ENCODE data around the gene CSKMT.
A peak's percentile ranks its signal among the peaks of the same experiment; 100 is the strongest.

Gene CSKMT

DNA sequence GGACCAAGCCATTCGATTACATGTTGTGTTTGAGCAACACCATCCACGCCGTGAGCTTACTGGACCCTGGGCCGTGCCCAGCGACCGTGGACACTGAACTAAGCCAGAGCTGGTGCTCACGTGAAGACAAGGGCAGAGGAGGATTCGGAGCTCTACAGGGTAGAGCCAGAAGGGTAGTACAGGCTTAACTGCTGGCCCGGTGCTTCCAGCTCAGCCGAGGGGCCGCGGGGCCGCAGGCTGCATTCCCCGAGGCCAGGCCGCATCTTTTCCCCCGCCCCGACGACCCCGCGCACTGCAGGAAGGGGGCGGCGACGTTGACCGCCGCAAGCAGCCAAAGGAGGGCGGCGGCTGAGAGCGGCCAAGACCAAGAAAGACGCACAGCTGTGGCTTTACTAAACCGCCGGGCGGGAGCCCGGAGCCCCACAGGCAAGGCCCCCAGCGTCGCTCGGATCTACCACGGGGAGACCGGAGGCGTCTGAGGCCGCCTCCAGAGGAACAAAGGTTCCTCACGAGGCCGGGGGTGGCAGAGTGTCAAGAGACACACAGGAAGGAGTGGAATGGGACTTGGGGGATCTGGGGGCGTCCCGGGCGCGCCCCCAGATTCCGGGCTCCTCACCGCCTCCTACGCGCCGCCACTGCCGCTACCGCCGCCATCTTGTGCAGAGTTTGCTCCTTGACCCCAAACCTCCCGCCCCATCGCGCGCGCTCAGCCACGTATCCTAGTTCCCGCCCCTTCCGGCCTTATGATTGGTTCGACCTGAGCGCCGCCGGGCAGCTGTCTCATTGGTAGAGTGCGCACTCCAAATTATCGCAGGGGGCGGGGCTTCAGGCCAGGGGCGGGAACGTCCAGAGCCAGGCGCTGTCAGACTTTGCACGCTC is 18.9 kb upstream of the CSKMT start, which contains the start of gene GANAB:
Gene GANAB (minus strand): TSS at position 668 of the 879 bp plus-strand sequence. CDS start 14 bp downstream, at position 654.
- Histone ChIP-seq H3K36me3 (ENCODE audit: control insufficient read depth, insufficient read depth, low read length) (peaks cover 19% of the 10 kb centered on the region), H3K27me3 (replicated peaks; ENCODE audit: control insufficient read depth, insufficient read depth, low read length) (no peaks in the 10 kb centered on the region), H3K4me3 (replicated peaks; ENCODE audit: low read depth, low read length) (peak within 1 kb of the TSS; percentile 99)
- DNase-seq (ENCODE audit: extremely low read depth, insufficient read length): peak; percentile 95
- TF ChIP-seq, protein P1, sequence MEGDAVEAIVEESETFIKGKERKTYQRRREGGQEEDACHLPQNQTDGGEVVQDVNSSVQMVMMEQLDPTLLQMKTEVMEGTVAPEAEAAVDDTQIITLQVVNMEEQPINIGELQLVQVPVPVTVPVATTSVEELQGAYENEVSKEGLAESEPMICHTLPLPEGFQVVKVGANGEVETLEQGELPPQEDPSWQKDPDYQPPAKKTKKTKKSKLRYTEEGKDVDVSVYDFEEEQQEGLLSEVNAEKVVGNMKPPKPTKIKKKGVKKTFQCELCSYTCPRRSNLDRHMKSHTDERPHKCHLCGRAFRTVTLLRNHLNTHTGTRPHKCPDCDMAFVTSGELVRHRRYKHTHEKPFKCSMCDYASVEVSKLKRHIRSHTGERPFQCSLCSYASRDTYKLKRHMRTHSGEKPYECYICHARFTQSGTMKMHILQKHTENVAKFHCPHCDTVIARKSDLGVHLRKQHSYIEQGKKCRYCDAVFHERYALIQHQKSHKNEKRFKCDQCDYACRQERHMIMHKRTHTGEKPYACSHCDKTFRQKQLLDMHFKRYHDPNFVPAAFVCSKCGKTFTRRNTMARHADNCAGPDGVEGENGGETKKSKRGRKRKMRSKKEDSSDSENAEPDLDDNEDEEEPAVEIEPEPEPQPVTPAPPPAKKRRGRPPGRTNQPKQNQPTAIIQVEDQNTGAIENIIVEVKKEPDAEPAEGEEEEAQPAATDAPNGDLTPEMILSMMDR (IDR thresholded peaks at IDR 0.05; ENCODE audit: insufficient read depth, low read length, poor library complexity, severe bottlenecking): no peak

DNA sequence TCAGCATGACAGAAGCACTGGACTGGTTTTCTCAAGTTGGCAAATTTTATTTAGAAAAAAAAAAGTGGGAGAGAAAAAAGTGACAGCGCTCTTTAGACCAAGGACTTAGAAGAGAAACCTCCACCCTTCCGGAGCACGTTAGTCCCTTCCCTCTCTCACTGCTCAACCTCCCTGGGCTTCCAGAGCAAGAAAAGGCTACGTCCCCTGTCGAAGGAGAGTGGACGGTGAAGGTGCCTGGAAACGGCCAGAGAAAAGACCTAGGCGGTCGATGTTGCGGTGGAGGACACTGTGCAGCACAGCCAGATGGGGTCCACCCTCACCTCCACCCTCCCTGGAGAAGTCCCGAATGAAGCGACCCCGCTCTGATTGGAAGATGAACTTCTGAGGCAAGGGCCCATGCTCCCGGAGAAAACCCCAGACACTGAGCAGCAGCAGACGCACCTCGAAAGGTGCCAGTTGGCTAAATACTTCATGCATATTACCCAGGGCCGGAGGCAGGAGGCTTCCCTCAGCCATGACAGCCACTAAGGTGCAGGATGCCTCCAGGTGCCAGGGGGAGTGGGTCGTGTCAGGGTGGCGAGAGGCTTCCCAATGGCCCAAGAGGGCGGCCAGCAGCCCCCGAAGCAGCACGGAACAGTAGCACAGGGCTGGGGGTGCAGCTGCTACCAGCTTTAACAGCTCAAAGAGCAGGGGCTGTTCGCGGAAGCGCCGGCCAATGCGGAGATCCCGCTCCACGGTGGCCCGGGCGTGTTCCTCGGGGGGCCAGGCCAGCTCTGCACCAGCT is 18.1 kb upstream of the CSKMT start:
- TF ChIP-seq, protein P1 (IDR thresholded peaks at IDR 0.05; ENCODE audit: insufficient read depth, low read length, poor library complexity, severe bottlenecking): no peak
- peaks cover 19% of the 10 kb centered on the region for H3K36me3 ChIP-seq (ENCODE audit: control insufficient read depth, insufficient read depth, low read length)
- H3K27me3 ChIP-seq (replicated peaks; ENCODE audit: control insufficient read depth, insufficient read depth, low read length): no peaks in the 10 kb centered on the region
- no peak for DNase-seq (ENCODE audit: extremely low read depth, insufficient read length)
- no peak overlapping the region for H3K4me3 ChIP-seq (replicated peaks; ENCODE audit: low read depth, low read length)

DNA sequence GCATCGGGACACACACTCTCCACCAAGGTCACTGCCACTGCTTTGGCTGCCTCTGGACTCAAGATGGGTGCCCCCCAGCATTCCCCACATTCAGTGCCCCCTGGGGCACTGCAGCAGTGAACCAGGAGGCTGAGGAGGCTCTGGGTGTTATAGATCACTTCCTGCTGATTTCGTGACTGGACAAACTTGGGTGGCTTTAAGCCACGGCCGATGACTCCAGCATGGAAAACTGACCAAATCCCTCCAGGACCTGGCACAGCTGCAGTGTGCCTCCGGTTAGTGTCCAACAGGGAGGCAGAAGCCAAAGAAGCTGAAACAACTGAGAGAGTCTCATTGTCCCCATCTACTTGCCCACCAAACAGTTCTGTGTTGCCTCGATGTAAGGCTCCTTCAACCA is 17.5 kb upstream of the CSKMT start:
- DNase-seq (ENCODE audit: extremely low read depth, insufficient read length): no peak
- Histone ChIP-seq H3K27me3 (replicated peaks; ENCODE audit: control insufficient read depth, insufficient read depth, low read length) (no peaks in the 10 kb centered on the region), H3K4me3 (replicated peaks; ENCODE audit: low read depth, low read length) (no peak overlapping the region), H3K36me3 (ENCODE audit: control insufficient read depth, insufficient read depth, low read length) (peaks cover 19% of the 10 kb centered on the region)
- TF ChIP-seq, protein P1 (IDR thresholded peaks at IDR 0.05; ENCODE audit: insufficient read depth, low read length, poor library complexity, severe bottlenecking): no peak

DNA sequence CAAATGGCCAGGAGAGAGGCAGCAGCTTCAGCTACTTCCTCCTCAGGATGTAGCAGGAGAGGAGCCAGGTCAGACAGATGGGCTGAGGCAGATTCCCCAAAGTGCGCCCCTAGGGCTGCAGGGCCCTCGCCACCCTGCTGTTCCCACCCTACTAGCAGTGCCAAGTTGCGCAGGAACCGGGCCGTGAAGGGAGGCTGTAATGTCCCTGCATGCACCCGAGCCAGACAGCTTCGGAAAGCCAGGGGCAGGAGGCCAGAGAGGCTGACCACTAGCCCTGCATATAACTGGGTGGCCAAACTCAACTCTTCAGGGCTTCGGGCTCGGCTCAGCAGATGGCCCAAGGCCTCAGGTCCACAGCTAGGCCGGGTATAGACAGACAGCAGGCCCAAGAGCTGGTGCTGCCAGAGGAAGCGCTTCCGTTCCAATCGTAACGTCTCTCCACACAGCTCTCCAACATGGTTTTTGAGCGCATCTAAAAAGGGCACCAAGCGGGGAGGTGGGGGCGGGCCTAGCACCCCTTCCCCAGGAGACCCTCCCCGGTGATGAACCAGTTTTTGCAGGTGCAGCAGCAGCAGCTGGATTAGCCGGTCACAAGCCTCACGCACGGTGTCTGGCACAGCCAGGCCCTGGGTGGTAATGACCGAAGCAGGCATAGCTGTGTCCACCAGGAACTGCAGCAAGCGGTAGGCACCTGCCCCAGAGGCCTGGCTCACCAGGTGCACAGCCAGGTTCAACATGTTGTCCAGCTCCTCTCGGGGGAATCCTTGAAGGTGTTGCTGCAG is 16.7 kb upstream of the CSKMT start:
- no peaks in the 10 kb centered on the region for H3K27me3 ChIP-seq (replicated peaks; ENCODE audit: control insufficient read depth, insufficient read depth, low read length)

DNA sequence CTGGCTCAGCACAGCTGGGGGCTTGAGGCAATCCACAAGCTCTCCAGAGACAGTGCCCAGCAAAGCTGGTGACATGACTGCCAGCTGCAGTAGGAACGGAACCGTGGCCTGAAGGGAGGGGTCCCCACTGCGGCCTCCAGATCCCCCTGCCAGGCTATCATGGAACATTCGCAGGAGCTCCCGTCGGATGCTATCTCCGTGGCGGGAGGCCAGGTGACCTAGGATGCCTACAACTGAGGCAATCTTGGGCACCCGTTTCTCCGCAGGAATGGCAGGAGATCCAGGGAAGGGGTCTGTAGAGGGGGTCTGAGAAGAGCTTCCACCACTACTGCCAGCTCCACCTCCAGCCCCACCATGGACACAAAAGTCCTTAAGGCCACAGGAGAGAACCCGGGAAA is 16.1 kb upstream of the CSKMT start:
- Histone ChIP-seq H3K27me3 (replicated peaks; ENCODE audit: control insufficient read depth, insufficient read depth, low read length) (no peaks in the 10 kb centered on the region), H3K36me3 (ENCODE audit: control insufficient read depth, insufficient read depth, low read length) (peaks cover 19% of the 10 kb centered on the region), H3K4me3 (replicated peaks; ENCODE audit: low read depth, low read length) (no peak overlapping the region)
- no peak for DNase-seq (ENCODE audit: extremely low read depth, insufficient read length)
- TF ChIP-seq, protein P1 (IDR thresholded peaks at IDR 0.05; ENCODE audit: insufficient read depth, low read length, poor library complexity, severe bottlenecking): no peak

More for the DNA sequence above, 16.7 kb upstream of the CSKMT start:
- Histone ChIP-seq H3K4me3 (replicated peaks; ENCODE audit: low read depth, low read length) (no peak overlapping the region), H3K36me3 (ENCODE audit: control insufficient read depth, insufficient read depth, low read length) (peaks cover 19% of the 10 kb centered on the region)
- TF ChIP-seq, protein P1 (IDR thresholded peaks at IDR 0.05; ENCODE audit: insufficient read depth, low read length, poor library complexity, severe bottlenecking): no peak
- no peak for DNase-seq (ENCODE audit: extremely low read depth, insufficient read length)
